Thoracic aorta (tissue), 2 donors: ENCODE measurements around the gene PTAR1. TPM values are rescaled to one million over a fixed set of nuclear protein-coding genes. Genes with fewer than 3 reads are reported as not detected.
"Not testable (repeated sequence)": the region's sequence is repeated elsewhere in the genome, so short reads cannot be mapped to it uniquely, and the experiment has no call there.

Experiments used
- ATAC-seq: fragments of 150-250 bp; one replicate; pipeline ENCODE4 v1.8.0; 2017; ENCODE audit warnings: low read depth; ENCODE audit not compliant: insufficient number of reproducible peaks, low FRiP score
- DNase-seq: peaks from one replicate; pipeline ENCODE4 v3.0.0-alpha.2; 2020; ENCODE audit warnings: low spot score
- H3K27ac ChIP-seq, 2 donors: fragments of 200-600 bp; sonication (generic); 1 replicate in 1 of 2; 2 replicates in 1 of 2; pipeline ENCODE4 v1.5.1; 2016; ENCODE audit warnings: mild to moderate bottlenecking in 2 of 2, moderate library complexity in 2 of 2
- H3K27me3 ChIP-seq: fragments of 200-600 bp; sonication (generic); replicated peaks from 2 replicates; pipeline ENCODE4 v1.6.0; 2016; ENCODE audit warnings: mild to moderate bottlenecking; ENCODE audit not compliant: insufficient read depth
- H3K36me3 ChIP-seq: fragments of 200-600 bp; sonication (generic); one replicate; pipeline ENCODE4 v1.5.1; 2016
- H3K4me1 ChIP-seq, 2 donors: fragments of 200-600 bp; sonication (generic); 1 replicate in 1 of 2; 2 replicates in 1 of 2; pipeline versions ENCODE4 v1.5.1 to v1.6.0; 2016; ENCODE audit warnings: low read depth in 2 of 2, mild to moderate bottlenecking in 1 of 2; ENCODE audit not compliant: control insufficient read depth in 1 of 2
- H3K4me3 ChIP-seq: fragments of 200-600 bp; sonication (generic); 2 replicates; pipeline ENCODE4 v1.5.1; 2016; ENCODE audit warnings: mild to moderate bottlenecking
- H3K9me3 ChIP-seq: fragments of 200-600 bp; sonication (generic); 2 replicates; pipeline ENCODE4 v1.5.1; 2016
- total RNA-seq, 2 donors: library from RNA; depleted of rRNA; stranded (reverse); fragments of >200 nt; gene quantifications; one replicate each; pipeline versions ENCODE4 v1.1.0 to v1.2.3, GENCODE V29; 2016
- TF ChIP-seq, protein P1 (sequence below): fragments of 200-600 bp; sonication (generic); IDR thresholded peaks from one replicate; pipeline ENCODE4 v1.5.1; 2019; ENCODE audit warnings: antibody characterized with exemption

Gene PTAR1
- total RNA-seq, 2 donors from 2014 or later, result 55.1 to 55.5 TPM

DNA sequence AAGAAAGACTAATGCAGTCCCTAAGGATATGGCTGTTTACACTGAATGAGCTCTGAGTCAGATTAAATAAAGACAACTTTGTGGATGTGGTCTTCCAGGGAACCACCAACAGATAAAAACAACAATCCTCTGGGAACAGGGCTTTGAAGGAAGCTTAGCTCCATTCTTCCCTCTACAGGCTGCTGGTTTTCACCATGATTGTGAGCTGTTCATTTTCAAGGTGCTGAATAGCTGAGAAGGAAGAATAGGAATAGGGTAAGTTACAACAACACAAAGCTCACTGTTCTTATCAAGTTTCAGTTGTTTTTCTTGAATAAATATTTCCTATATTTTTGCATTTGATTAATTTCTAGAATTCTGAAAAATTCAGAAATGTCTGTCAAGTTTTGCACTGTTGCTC is 25.9 kb upstream of the PTAR1 start:
- Histone ChIP-seq H3K9me3 (no peaks in the 10 kb centered on the region), H3K27me3 (no peaks in the 10 kb centered on the region), H3K36me3 (no peaks in the 10 kb centered on the region), H3K4me3 (no peak overlapping the region), H3K4me1 (no peaks in the 10 kb centered on the region), H3K27ac (no peak overlapping the region)
- ATAC-seq, result no peak
- TF ChIP-seq, protein P1, sequence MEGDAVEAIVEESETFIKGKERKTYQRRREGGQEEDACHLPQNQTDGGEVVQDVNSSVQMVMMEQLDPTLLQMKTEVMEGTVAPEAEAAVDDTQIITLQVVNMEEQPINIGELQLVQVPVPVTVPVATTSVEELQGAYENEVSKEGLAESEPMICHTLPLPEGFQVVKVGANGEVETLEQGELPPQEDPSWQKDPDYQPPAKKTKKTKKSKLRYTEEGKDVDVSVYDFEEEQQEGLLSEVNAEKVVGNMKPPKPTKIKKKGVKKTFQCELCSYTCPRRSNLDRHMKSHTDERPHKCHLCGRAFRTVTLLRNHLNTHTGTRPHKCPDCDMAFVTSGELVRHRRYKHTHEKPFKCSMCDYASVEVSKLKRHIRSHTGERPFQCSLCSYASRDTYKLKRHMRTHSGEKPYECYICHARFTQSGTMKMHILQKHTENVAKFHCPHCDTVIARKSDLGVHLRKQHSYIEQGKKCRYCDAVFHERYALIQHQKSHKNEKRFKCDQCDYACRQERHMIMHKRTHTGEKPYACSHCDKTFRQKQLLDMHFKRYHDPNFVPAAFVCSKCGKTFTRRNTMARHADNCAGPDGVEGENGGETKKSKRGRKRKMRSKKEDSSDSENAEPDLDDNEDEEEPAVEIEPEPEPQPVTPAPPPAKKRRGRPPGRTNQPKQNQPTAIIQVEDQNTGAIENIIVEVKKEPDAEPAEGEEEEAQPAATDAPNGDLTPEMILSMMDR, result no peak
- no peak for DNase-seq

DNA sequence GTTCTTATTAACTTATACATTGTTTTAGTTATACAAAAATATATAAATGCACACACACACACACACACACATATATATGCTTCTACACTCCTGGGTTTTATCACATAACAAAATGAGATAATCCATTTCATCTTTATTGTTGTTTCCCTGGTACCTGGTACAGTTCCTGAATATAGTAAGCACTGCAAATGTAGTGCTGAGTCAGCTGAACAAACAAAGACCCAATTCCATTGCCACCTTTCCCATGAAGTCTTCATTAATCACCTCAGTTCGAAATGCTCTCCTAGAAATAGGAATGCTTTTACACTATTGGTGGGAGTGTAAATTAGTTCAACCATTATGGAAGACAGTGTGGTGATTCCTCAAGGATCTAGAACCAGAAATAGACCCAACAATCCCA is 13.4 kb upstream of the PTAR1 start:
- no peak overlapping the region for H3K4me3 ChIP-seq
- ATAC-seq (no peak), DNase-seq (no peak)
- no peaks in the 10 kb centered on the region for H3K4me1 ChIP-seq
- no peak overlapping the region for H3K27ac ChIP-seq
- H3K9me3 ChIP-seq, result no peaks in the 10 kb centered on the region
- H3K36me3 ChIP-seq, result no peaks in the 10 kb centered on the region
- H3K27me3 ChIP-seq, result no peaks in the 10 kb centered on the region
- TF ChIP-seq, protein P1, result no peak

DNA sequence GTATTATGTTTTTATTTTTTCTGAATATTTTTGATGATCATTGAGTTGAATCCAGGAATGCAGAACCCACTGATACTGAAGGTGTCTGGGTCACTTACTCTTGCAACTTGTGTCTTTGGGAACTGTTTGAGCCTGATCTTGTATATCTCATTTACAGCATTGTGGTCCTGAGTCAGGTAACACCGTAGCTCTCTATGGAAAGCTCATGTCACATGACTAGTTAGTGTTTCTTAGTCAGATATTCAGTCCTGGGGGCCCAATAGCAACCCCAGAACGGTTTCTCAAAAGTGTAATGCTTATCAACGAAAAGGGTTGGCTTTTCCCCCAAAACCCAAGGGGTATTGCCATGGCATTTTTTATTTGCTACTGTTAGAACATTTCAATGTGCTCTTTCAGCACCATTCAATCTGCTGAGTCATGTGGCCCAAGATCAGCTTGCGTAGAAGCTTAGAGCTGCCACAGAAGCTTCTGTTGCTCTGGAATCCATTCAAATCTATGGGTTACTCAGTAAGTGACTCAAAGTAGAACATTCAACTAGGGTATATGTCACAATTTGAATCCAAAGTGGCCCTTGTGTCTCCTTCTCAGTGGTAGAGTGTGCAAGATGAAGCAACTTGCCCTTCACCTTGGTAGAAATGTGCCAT is 12.1 kb upstream of the PTAR1 start:
- Histone ChIP-seq H3K4me3 (no peak overlapping the region), H3K27ac (no peak overlapping the region), H3K9me3 (no peaks in the 10 kb centered on the region), H3K27me3 (no peaks in the 10 kb centered on the region), H3K36me3 (no peaks in the 10 kb centered on the region), H3K4me1 (no peaks in the 10 kb centered on the region)
- TF ChIP-seq, protein P1, result no peak
- no peak for DNase-seq
- no peak for ATAC-seq

DNA sequence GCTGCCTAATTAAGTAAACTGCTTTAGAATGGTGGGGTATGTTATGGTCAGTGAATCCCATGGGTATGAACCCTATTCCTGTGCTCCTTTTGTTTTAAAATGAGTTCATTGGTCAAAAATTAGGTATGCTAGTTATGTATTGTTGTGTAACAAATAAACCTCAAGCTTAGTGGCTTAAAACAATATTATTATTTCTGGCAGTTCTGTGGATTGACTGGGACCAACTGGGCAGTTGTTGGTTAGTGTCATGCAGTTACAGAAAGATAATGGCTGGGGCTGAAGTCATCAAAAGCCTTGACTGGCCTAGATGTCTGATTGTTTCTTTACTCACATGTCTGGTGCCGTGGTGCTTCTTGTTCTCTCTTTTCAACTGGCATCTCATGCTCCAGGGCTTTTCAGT is 8.9 kb upstream of the PTAR1 start:
- Histone ChIP-seq H3K4me3 (no peak overlapping the region), H3K36me3 (no peaks in the 10 kb centered on the region), H3K27ac (no peak overlapping the region), H3K9me3 (no peaks in the 10 kb centered on the region), H3K27me3 (no peaks in the 10 kb centered on the region), H3K4me1 (no peaks in the 10 kb centered on the region)
- ATAC-seq (no peak), DNase-seq (no peak)
- TF ChIP-seq, protein P1, result no peak

DNA sequence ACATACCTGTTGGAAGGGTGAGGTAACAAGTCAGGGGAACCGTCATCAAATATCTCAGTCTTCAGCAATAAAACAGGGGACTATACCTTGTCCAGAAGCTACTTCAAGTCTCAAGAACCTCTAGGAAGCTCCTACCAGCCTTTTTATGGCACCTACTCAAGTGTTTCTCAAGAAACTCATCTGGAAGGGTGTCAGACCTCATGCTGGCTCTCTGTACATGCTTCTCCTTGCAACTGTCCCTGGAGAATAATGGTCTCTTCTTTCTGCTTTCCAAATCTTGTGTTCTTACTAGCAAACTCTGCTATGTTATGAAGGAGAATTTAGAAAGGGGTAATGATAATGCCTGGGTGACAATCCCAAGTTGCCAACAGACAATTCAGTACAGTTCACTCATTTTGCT is 8.3 kb upstream of the PTAR1 start:
- ATAC-seq (no peak), DNase-seq (no peak)
- Histone ChIP-seq H3K4me3 (no peak overlapping the region), H3K4me1 (no peaks in the 10 kb centered on the region), H3K9me3 (no peaks in the 10 kb centered on the region), H3K36me3 (no peaks in the 10 kb centered on the region), H3K27me3 (no peaks in the 10 kb centered on the region), H3K27ac (no peak overlapping the region)
- TF ChIP-seq, protein P1, result no peak

DNA sequence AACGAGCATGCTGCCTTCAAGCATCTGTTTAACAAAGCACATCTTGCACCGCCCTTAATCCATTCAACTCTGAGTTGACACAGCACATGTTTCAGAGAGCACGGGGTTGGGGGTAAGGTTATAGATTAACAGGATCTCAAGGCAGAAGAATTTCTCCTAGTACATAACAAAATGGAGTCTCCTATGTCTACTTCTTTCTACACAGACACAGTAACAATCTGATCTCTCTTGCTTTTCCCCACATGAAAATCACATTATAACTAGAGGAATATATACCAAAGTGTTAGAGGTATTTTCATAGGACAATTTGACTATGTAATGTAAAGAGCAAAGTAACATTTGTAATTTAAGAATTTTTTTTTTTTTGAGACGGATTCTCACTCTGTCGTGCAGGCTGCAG is 4.1 kb upstream of the PTAR1 start:
- H3K36me3 ChIP-seq, H3K27ac ChIP-seq, H3K9me3 ChIP-seq, ATAC-seq, H3K4me3 ChIP-seq, DNase-seq, H3K27me3 ChIP-seq, H3K4me1 ChIP-seq: not testable (repeated sequence)
